AG09319 (cell line): ENCODE results near the gene FRAS1.
"Not testable (repeated sequence)": the region's sequence is repeated elsewhere in the genome, so short reads cannot be mapped to it uniquely, and the experiment has no call there.

Experiments used
- DNase-seq: peaks from one replicate; pipeline ENCODE4 v3.0.0-alpha.2; 2010; ENCODE audit warnings: low read depth; ENCODE audit errors: extremely low read depth
- CTCF ChIP-seq: IDR thresholded peaks from 2 replicates; pipeline ENCODE4 v1.5.1; 2011; ENCODE audit warnings: low read depth, mild to moderate bottlenecking, inconsistent platforms, low read length, moderate library complexity

The FRAS1 gene

GRCh38 chr4:78168029-78168428, 110.9 kb downstream of the FRAS1 start:
- no peak for DNase-seq
- no peak for TF ChIP-seq CTCF

DNA sequence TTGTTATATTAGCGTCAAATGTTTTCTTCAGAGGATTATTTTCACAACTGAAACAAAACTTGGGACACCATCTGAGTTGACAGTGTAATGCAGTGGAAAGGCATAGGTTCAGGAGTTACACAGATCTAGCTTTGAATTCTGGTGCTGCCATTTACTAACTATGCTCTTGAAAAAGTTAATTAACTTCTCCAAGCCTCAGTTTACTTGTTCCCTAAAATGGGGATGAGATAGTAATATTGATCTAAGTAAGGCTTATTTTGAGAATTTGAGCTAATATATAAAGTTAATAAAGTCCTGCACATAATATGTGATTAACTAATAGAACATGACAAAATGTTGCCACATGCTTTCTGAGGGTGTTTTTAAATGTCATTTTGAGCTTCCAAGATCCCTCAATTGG, 112.6 kb downstream of the FRAS1 start:
- DNase-seq, result no peak
- TF ChIP-seq CTCF, result no peak

DNA sequence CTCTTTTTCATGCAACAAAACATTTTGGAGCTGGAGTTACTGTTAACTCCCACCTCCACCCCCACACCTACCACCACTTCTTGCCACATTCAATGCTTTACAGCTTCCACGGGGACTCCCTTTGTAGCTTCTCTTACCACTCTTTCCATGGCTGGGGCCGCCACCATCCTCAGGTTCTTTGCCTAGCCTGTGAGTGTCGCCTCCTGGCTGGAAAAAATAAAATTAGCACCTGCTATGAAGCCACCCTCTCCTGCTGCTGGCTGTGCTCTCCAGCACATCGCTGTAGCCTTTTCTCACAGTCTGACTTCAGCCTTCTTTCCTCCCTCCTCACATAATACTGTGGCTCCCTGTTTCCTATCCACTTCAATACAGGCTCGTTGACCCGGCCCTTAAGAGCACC, 114.4 kb downstream of the FRAS1 start:
- DNase-seq, result no peak

DNA sequence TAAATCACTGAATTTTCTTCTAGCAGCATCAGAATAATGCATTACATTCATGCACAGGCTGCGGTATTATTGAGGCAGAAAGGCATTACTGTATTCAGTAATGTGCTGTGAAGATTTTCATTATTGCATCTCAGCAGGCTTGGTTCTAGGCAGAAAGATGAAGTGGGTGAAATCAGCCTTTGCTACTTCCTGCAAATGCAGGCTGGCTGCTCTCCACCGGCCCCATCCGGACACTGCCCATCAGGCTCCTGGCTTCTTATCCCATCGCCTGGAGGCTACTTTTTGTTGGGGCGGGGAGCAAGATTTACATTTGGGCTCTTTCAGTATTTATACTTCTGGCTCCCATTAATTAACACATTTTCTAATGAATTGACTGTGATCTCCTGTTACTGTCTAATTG, 117.8 kb downstream of the FRAS1 start:
- no peak for DNase-seq
- TF ChIP-seq CTCF, result no peak

More for the DNA sequence above, 114.4 kb downstream of the FRAS1 start:
- TF ChIP-seq CTCF, result no peak

DNA sequence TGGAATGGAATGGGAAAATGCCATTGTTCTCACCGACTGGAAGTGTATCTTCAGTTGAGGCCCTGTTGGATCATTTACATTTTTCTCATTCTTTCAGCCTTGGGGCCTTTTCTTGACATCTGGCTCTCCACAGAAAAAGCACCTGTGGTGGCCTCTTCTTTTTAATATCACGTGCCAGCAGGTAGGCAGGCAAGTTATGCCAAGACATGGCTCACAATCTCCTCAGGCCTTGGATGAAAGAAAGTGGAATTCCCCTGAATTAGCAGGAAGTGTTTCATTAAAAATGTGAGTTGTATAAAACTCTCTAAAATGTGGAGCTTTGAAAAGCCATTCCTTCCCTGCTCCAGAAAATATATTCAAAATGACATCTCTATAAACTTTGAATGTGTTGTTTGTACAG, 122.1 kb downstream of the FRAS1 start:
- DNase-seq, result no peak
- TF ChIP-seq CTCF, result no peak

- not testable (repeated sequence) for DNase-seq
Measured at GRCh38 chr4:78181681-78182234, 124.6 kb downstream of the FRAS1 start.

DNA sequence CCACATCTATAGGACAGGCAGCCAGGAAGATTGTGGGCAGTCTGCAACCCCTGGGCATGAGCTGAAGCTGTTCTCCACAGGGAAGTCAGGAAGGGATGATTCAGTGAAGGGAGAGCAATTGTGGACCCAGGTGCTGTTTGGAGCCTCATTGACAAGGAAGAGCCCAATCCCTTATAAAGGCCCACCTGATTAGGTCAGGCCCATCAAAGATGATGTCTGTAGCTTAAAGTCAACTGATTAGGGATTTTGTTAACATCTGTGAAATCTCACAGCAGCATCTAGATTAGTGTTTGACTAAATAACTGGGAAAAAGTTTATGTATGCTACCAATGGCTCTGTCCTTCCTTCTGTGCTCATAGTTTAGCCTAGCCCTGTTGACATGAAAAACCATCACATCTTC, 127.5 kb downstream of the FRAS1 start:
- no peak for DNase-seq
- no peak for TF ChIP-seq CTCF

DNA sequence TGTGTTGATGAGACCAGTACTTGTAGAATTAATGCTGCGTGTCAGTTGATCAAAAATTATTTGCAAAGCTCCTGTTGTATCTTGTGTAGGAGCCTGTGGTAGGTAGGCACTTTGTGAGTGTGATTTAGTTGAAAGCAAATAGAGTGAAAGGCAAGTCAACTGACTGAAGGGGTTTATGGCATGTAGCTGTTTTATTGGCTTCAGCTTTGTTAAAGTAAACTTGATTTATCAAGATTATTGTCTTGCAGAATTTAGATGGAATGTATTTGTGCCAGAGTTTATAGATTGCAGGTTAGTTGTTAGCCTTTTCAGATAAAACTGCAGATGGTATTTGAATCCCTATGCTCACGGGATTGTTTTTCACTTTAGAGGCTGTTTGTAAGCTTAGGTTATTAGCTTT, 128.0 kb downstream of the FRAS1 start:
- DNase-seq, result no peak
- TF ChIP-seq CTCF, result no peak
